PC-3 (cell line): Measurements from ENCODE around the gene CPEB3.

Experiments used
- CTCF ChIP-seq: fragments of 300-600 bp; sonication (generic); conservative IDR thresholded peaks from 2 replicates; pipeline ENCODE4 v1.5.1; 2017; ENCODE audit warnings: antibody characterized with exemption, low read depth, mild to moderate bottlenecking, low read length
- EZH2 ChIP-seq: fragments of 300-600 bp; sonication (generic); IDR thresholded peaks from one replicate; pipeline ENCODE4 v1.6.1; 2017; ENCODE audit warnings: antibody characterized with exemption, mild to moderate bottlenecking, low read length; ENCODE audit not compliant: unreplicated experiment
- EZH2phosphoT487 ChIP-seq: fragments of 300-600 bp; sonication (generic); IDR thresholded peaks from 2 replicates; pipeline ENCODE4 v1.6.1; 2018; ENCODE audit warnings: mild to moderate bottlenecking, antibody characterized with exemption, low read length, borderline replicate concordance

GRCh38 chr10:92248566-92248965 lies 42.3 kb downstream of the CPEB3 start:
- TF ChIP-seq CTCF, result no peak
- no peak for TF ChIP-seq EZH2
- no peak for TF ChIP-seq EZH2phosphoT487
